IPS-NIHi7 (cell line): ENCODE data around the gene ABCG8.
A peak's percentile ranks its signal among the peaks of the same experiment; 100 is the strongest.
"Not testable (repeated sequence)": the region's sequence is repeated elsewhere in the genome, so short reads cannot be mapped to it uniquely, and the experiment has no call there.

ENCODE experiments used
- DNase-seq: peaks from one replicate; pipeline ENCODE4 v3.0.0; 2012; ENCODE audit warnings: mixed read lengths; ENCODE audit errors: extremely low spot score

ABCG8 gene

GRCh38 chr2:43872151-43872550 lies 33.4 kb downstream of the ABCG8 start:
- no peak for DNase-seq

DNA sequence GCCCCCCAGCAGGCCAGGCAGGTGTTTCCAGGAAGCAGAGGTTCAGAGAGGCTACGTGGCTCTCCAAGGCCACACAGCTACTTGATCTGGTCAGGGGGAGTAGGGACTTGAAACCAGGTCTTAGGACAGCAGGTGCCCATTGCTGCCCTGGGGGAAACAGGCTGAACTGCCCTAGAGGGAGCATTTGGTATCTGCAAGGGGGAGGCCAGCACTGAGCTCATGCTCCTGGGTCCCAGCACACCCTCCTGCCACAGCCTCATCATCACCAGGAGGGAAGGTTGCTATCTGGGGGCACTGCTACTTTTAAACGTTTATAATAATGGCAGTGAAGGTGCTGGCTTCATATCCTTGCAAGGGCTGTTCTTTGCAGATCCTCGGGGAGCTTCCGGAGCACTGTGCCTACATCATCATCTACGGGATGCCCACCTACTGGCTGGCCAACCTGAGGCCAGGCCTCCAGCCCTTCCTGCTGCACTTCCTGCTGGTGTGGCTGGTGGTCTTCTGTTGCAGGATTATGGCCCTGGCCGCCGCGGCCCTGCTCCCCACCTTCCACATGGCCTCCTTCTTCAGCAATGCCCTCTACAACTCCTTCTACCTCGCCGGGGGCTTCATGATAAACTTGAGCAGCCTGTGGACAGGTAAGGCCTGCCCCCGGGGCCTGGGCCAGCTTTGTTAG lies 36.1 kb downstream of the ABCG8 start:
- no peak for DNase-seq

GRCh38 chr2:43877782-43878464 lies 39.2 kb downstream of the ABCG8 start:
- peak; percentile 92 for DNase-seq

DNA sequence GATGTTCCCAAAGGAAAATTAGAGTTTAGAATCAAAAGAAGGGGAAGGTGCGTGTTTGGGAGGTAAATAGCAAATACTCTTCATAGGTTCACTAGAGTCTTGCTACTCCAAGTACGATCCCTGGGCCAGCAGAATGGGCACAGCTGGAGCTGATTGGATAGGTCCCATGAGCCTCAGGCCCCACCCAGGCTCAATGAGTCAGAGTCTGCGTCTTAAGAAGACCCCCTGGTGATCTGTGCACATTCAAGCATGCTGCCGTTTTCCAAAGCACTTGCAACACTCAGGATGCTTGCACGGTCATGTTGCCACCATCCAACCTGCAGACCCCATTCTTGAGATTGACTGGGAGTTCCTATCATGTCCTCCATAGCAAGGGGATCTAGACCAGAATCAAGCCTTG lies 40.5 kb downstream of the ABCG8 start:
- DNase-seq = no peak

DNA sequence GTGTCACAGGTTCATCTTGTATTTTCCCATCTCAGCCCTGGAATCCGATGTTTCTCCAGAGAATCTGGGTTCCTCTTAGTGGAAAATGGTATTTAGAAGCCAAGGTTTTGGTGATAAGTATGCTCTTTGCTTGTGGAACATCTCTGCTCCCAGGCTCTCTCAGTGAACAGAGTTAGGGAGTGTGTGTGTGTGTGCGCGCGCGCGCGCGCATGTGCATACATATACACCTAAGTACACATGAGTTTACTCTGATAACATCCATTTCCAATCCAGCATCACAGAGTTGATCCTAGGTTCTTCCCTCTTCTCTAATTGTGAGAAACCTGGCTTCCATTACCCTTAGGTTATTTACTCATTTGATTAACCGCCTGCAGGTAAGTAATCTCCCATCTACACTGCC lies 41.7 kb downstream of the ABCG8 start:
- no peak for DNase-seq

DNA sequence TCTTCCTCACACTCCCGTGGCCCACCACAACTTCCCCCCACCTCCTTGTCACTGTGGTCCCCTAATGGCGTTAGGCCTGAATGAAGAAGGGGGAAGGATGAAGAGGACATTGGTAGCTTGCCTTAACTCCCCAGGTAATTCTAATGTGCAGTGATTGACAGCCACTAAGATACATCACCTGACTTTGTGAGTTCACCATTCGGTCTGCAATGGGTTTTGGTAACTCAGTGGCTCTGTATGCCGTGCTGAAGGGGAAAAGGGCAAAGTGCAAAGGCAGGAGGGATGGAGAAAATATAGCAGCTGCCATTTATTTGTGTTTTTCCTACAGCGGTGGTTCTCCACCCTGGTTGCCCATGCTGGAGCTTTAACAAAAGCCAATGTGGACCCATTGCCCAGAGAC lies 42.2 kb downstream of the ABCG8 start:
- no peak for DNase-seq

DNA sequence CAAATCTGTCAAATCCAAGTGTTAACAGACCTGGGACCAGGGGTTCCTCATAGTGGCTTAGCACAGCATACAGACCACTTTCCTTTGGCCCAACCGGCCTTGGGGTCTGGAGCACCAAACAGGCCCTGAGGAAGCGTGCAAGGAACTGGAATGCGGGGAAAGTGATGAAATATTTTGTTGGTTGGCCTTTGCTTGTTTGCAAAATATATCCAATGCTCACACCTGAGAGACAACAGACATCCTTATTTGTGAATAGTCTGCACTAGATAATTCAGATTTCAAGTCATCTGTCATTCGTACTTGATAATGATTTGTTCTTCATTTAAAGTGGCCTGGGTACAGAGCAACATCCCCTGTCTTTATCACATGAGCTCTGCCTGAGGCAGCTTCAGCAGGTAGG lies 43.5 kb downstream of the ABCG8 start:
- DNase-seq = no peak

DNA sequence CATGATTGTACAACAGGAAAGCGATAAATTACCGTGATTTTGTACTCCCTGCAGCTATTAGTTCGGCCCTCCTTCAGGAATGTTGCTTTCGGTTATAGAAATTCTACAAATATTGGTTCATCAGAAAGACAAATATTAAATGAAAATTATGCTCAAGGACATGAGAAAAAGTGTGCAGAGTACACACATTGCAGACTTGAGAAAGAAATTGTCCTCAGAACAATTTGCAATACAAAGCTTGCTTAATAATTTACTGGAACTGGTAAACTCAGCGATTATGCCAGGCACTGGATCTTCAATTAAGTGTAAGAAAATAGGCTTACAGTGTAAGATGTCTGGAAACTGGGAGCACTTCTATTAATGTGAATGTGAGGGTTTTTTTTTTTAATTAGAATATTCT lies 45.9 kb downstream of the ABCG8 start:
- no peak for DNase-seq

GRCh38 chr2:43885132-43885632 lies 46.4 kb downstream of the ABCG8 start:
- no peak for DNase-seq

DNA sequence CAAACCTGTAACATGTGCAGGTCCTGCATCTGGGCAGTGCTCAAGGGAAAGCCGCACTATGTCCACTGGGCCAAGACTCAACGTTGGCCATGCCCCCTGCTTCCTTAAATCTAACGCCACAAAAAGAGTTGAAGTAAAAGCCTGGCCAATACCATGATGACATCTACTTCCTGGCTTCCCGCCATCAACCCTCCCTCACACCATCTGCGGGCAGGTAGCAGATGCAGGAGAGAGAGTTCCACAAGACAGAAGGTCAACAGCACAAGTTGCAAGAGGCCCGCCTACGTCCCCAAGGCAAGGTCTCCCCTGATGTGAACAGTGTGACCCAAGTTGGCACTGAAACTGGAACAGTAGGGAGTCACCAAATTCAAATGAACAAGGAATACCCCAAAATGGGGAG lies 48.4 kb downstream of the ABCG8 start:
- DNase-seq = no peak

DNA sequence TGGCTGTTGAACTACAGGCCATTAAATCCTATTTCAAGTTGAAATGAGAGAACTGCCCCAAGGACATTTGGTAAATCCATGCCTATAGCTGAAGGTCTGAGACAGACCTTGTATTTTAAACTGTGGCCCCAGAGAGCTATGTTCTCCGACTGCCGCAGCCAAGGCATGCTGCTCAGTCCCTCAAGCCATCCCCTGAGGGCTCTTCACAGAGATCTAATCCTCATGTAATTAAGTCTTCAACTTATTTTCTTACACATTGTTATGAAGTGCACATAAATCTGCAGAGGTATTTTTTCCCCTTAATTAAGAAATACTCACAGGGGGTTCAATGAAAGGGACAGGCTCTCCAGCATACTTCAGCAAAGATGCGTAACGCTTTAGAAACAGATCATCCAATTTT lies 50.6 kb downstream of the ABCG8 start:
- DNase-seq = no peak

GRCh38 chr2:43890855-43891254 lies 52.1 kb downstream of the ABCG8 start:
- DNase-seq = no peak

DNA sequence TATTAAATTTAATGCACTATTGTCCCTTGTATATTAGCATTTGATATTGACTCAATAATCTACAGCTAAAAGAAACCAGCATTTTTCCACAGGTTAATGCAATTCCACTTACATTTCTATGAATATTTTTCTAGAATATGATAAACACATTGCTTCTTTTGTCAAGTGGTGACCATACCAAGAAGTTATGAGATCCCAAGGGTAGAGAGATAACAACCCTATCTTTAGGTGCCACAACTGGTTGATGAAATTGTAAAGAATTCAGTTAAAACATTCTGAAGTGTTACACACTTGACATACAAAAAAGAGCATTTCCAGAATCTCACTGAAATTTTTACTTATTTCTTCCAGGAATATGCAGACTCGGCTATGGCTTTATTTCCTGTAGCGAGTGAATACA lies 56.0 kb downstream of the ABCG8 start:
- no peak for DNase-seq

GRCh38 chr2:43896906-43897305 lies 58.1 kb downstream of the ABCG8 start:
- DNase-seq = no peak

DNA sequence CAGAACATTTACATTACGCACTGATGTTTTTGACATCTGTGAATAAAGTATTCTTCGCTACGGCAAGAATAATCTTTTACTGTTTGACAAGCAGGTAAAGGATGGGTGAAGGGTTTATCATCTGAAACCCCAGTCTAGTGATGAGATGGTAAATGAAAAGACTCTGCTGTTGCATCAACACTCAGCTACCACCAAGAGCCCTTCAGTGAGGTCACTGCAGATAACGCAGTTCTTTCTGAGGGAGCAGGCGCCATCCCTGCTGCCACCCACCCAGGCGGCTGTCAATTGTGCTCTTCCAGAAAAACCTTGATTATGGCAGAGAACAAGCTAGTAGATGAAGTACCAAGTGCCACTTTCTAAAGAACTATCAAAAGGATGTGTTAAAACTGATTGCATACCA lies 58.7 kb downstream of the ABCG8 start:
- DNase-seq = no peak

GRCh38 chr2:43898134-43898837 lies 59.5 kb downstream of the ABCG8 start:
- peak; percentile 26 for DNase-seq

DNA sequence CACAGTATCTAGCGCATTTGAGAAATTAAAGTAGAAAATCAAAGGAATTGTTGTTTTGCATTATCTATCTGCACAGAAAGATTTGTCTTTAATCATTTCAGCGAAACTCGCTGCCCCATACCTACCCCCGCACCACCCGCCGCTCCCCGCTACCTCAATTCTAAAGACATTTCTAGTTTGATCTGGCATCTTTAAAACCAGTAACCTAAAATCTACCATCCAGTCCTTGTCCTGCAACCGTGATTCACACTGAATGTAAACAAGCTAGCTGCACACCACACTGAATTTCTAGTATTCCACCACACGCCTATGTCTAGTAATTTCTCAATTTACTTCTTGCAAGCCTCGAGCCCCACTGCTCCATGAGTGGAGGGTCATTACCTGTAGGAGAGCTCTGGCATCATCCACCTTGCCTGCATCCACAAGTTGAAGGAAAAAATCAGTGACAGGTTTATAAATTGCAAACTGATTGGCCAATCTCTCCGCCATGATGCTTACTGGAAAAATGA lies 60.1 kb downstream of the ABCG8 start:
- no peak for DNase-seq

DNA sequence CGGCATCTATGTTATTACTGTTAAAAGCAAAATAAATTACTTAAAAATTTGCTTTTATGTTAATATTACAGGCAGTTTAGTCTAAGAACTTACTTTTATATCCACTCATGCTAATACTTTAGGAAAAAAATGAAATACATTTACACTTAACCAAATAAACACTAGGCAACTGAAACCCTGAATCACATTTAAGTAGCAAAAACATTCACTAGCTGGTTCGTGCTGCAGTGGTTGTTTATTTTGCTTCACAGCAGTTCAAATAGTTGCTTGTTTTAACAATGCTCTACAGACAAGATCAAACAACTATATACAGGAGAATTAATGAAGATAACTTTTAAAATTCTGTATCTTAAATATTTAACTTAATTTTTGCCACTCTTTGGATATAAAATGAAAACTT lies 60.8 kb downstream of the ABCG8 start:
- no peak for DNase-seq

- DNase-seq = no peak
Observed at GRCh38 chr2:43905371-43905803, 66.6 kb downstream of the ABCG8 start.

GRCh38 chr2:43905871-43906270 lies 67.1 kb downstream of the ABCG8 start:
- no peak for DNase-seq

DNA sequence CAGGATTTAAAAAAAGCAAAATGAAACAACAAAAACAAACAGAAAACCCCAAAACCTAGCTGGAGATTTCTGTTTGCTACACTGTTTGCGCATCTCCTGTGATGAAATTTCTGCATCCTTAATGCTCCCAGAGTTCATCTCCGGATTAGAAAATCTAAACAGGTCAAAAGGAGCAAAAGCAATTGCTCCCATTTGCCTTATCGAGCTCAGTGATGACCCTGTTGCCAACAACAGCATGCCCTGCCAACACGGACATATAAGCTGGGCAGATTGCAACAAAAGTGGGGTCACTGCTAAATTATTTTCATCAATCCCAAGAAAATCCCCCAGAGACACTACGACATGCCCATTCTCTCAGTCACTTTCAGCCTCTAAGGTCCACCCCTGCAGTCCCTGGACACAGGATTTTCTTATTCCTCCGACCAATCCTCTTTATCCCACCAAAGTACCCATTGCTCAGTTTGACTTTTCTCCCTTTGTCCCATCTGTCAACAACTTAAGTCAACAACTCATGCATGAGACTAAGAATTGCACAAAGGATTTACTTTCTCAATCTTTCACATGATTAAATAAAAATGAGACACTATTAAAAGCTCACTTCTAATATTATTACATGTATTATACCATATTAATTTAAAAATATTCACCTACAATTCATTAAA lies 67.8 kb downstream of the ABCG8 start:
- no peak for DNase-seq

GRCh38 chr2:43911136-43911790 lies 72.5 kb downstream of the ABCG8 start:
- not testable (repeated sequence) for DNase-seq
